ENCODE results near the gene LRRC75A. TPM values are rescaled to one million over a fixed set of nuclear protein-coding genes. Genes with fewer than 3 reads are reported as not detected.

Gene LRRC75A
- total RNA-seq, 1 experiment from 2014 or later: 10.1 TPM

GRCh38 chr17:16427020-16427419, 65.0 kb downstream of the LRRC75A start:
- Histone ChIP-seq H3K79me2 (ENCODE audit: insufficient read depth, low read length) (no peaks in the 10 kb centered on the region), H3K27ac (ENCODE audit: insufficient read length, low read depth, low read length) (no peak overlapping the region), H3K56ac (ENCODE audit: insufficient read length, low read depth, low read length) (no peak overlapping the region), H3K4ac (ENCODE audit: low read depth, low read length) (no peak overlapping the region), H3K9ac (ENCODE audit: extremely low read depth, insufficient read length, low read length) (no peak overlapping the region), H3K4me1 (ENCODE audit: insufficient read depth, low read length) (no peaks in the 10 kb centered on the region; the same call in 1 of the 2 replicates), H4K20me1 (ENCODE audit: control insufficient read depth, insufficient read depth, insufficient read length) (no peaks in the 10 kb centered on the region), H3K14ac (ENCODE audit: insufficient read depth, low read length) (no peak overlapping the region), H3K9me3 (ENCODE audit: control insufficient read depth, low read depth, low read length) (no peaks in the 10 kb centered on the region), H4K5ac (ENCODE audit: insufficient read length, low read depth, low read length) (no peak overlapping the region), H3T11ph (ENCODE audit: low read length) (no peak overlapping the region), H3K23me2 (ENCODE audit: insufficient read length, low read depth, low read length, poor library complexity, severe bottlenecking) (no peaks in the 10 kb centered on the region), H4K8ac (replicated peaks; ENCODE audit: insufficient read length, low read depth, low read length) (no peak overlapping the region), H3K18ac (ENCODE audit: insufficient read length, low read depth, low read length) (no peak overlapping the region), H2BK5ac (ENCODE audit: insufficient read length, low read length) (no peak overlapping the region), H3K4me2 (ENCODE audit: insufficient read depth, insufficient read length, low read length) (no peak overlapping the region), H2BK15ac (ENCODE audit: low read depth, low read length) (no peak overlapping the region), H2AK5ac (ENCODE audit: insufficient read length, low read length) (no peak overlapping the region), H2BK120ac (ENCODE audit: low read depth, low read length, poor library complexity, severe bottlenecking) (no peak overlapping the region), H3K27me3 (ENCODE audit: insufficient read depth, low read length) (no peaks in the 10 kb centered on the region), H4K91ac (ENCODE audit: insufficient read length, low read depth, low read length) (no peak overlapping the region), H2BK20ac (ENCODE audit: low read depth, low read length, poor library complexity, severe bottlenecking) (no peak overlapping the region), H2AFZ (ENCODE audit: low read length) (no peak overlapping the region), H3K23ac (ENCODE audit: insufficient read length, low read depth, low read length) (no peak overlapping the region), H3K79me1 (ENCODE audit: insufficient read depth, low read depth, low read length, poor library complexity, severe bottlenecking) (no peaks in the 10 kb centered on the region), H2BK12ac (ENCODE audit: insufficient read length, low read depth, low read length) (no peak overlapping the region)
- DNase-seq: no peak
- no peak overlapping the region for H3K4me3 Mint-ChIP-seq
- no peak for TF ChIP-seq CTCF (conservative IDR thresholded peaks at IDR 0.05)
- peaks cover 4 to 5% of the 10 kb centered on the region in 2 experiments for H3K4me1 Mint-ChIP-seq
- H3K36me3 Mint-ChIP-seq (ENCODE audit: insufficient read depth in 1 of 3, low read depth in 3 of 3): no peaks in the 10 kb centered on the region
- no peaks in the 10 kb centered on the region; a peak in 1 of 5 replicates for H3K9me3 Mint-ChIP-seq
- WGBS (ENCODE audit: extremely low coverage, insufficient read length, low lambda C conversion rate): no CpG with 5 or more reads among the region's 3 CpGs
- peaks cover 2% of the 10 kb centered on the region for H3K27me3 Mint-ChIP-seq (ENCODE audit: low read depth)
- H3K27ac Mint-ChIP-seq: no peak overlapping the region
